Ovary (tissue), 3 donors: ENCODE data around the gene HCN2.
A peak's percentile ranks its signal among the peaks of the same experiment; 100 is the strongest.

ENCODE experiments used
- CTCF ChIP-seq, 3 donors: fragments of 450-650 bp in 2 of 3; fragments of 200-600 bp in 1 of 3; IDR thresholded peaks; one replicate each; pipeline versions ENCODE4 v1.5.1 to v1.8.0; 2016 to 2022; ENCODE audit warnings: antibody characterized with exemption in 3 of 3, mild to moderate bottlenecking in 1 of 3
- POLR2A ChIP-seq: fragments of 450-650 bp; IDR thresholded peaks from one replicate; pipeline ENCODE4 v1.6.1; 2017; ENCODE audit warnings: antibody characterized with exemption, mild to moderate bottlenecking, moderate library complexity
- donor health status: DM: no; HTN: no; CAD: no.

DNA sequence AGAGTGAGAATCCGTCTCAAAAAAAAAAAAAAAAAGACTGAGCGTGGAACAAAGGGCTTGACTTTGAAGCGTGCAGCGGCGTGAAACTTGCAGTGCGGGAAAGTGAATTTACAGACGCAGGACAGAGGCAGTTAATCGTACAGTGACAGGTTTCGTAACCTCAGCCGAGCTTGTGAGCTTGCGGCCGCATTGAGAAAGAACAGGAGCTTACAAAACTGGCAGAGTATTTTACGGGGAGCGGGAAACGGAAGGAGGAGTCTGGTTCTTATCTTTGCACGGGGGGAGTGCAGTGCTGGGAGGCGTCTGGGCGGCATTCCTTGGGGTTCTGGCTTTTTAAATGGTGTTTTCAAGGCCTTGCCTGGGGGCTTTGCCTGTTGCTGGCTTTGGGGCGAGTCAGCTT is 23.3 kb upstream of the HCN2 start:
- no peak for TF ChIP-seq CTCF (IDR thresholded peaks at IDR 0.05)
- TF ChIP-seq POLR2A, result peak; percentile 34
